ENCODE results near the gene LRP8.
A peak's percentile ranks its signal among the peaks of the same experiment; 100 is the strongest.

LRP8 gene

GRCh38 chr1:53256511-53257453 is 71.1 kb downstream of the LRP8 start:
- no peak for DNase-seq

- DNase-seq, result no peak
Measured at GRCh38 chr1:53255031-53255430, 72.8 kb downstream of the LRP8 start.

GRCh38 chr1:53254011-53254640 is 73.7 kb downstream of the LRP8 start:
- DNase-seq, result no peak

GRCh38 chr1:53250325-53250724 is 77.5 kb downstream of the LRP8 start:
- no peak for DNase-seq

- no peak for DNase-seq
Measured at GRCh38 chr1:53249706-53250105, 78.2 kb downstream of the LRP8 start.

GRCh38 chr1:53246261-53247134 is 81.4 kb downstream of the LRP8 start:
- DNase-seq, result no peak

- DNase-seq, result no peak
Measured at GRCh38 chr1:53244141-53244540, 83.7 kb downstream of the LRP8 start.

GRCh38 chr1:53242381-53242780 is 85.5 kb downstream of the LRP8 start:
- DNase-seq, result no peak

- no peak for DNase-seq
Measured at GRCh38 chr1:53241828-53242227, 86.0 kb downstream of the LRP8 start.

GRCh38 chr1:53238197-53239155 is 89.4 kb downstream of the LRP8 start, which contains the start of gene MAGOH:
MAGOH (minus strand) TSS chr1:53238518; CDS start chr1:53238448, 70 bp downstream.
- peak; percentile 96 for DNase-seq

- no peak for DNase-seq
Measured at GRCh38 chr1:53237638-53238037, 90.2 kb downstream of the LRP8 start.

- no peak for DNase-seq
Measured at GRCh38 chr1:53220962-53221286, 106.9 kb downstream of the LRP8 start.

GRCh38 chr1:53220171-53220961 is 107.5 kb downstream of the LRP8 start, which contains the start of gene CZIB:
CZIB (minus strand) TSS chr1:53220634; CDS start chr1:53220575, 59 bp downstream.
- DNase-seq, result peak; percentile 90

- no peak for DNase-seq
Measured at GRCh38 chr1:53219711-53220110, 108.2 kb downstream of the LRP8 start.

- DNase-seq, result no peak
Measured at GRCh38 chr1:53218201-53218600, 109.7 kb downstream of the LRP8 start.

- DNase-seq, result no peak
Measured at GRCh38 chr1:53214376-53214940, 113.4 kb downstream of the LRP8 start.

- no peak for DNase-seq
Measured at GRCh38 chr1:53210954-53211353, 116.9 kb downstream of the LRP8 start.

GRCh38 chr1:53210352-53210751 is 117.5 kb downstream of the LRP8 start:
- no peak for DNase-seq

GRCh38 chr1:53207726-53208125 is 120.1 kb downstream of the LRP8 start:
- no peak for DNase-seq

- no peak for DNase-seq
Measured at GRCh38 chr1:53206735-53207379, 121.0 kb downstream of the LRP8 start.

All from CD4-positive, alpha-beta T cell treated with Interferon gamma for 1 hour (primary cell).